IPS-NIHi11 (cell line): ENCODE measurements around the gene THRAP3.
"Not testable (repeated sequence)": the region's sequence is repeated elsewhere in the genome, so short reads cannot be mapped to it uniquely, and the experiment has no call there.

ENCODE experiments used
- DNase-seq: peaks from one replicate; pipeline ENCODE4 v3.0.0; 2012; ENCODE audit warnings: mixed read lengths, low spot score

Gene THRAP3

GRCh38 chr1:36223996-36224536, at the start of gene THRAP3:
Gene THRAP3 (plus strand): TSS chr1:36224443. CDS start chr1:36282564, 58,121 bp downstream.
- DNase-seq, result peak; percentile 96

DNA sequence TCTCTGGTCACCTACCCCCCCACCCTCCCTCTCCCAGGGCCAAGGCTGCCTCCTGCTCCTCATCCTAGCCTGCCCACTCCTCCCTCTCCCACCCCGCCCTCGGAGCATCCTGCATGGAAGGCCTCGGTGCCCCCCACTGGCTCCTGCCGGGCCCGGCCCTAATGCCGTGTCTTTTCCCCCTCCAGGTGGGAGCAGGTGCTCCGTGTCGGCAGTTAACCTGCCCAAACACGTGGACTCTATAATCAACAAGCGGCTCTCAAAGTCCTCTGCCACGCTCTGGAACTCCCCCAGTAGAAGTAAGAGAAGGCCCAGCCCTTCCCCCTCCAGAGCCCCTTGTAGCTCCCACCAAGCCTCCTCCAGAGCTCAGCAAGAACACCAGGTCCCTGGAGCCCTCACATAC, 49.5 kb upstream of the THRAP3 start:
- DNase-seq, result no peak

GRCh38 chr1:36175137-36176095, 48.8 kb upstream of the THRAP3 start:
- DNase-seq, result no peak

- peak; percentile 78 for DNase-seq
Observed at GRCh38 chr1:36176106-36176949, 47.9 kb upstream of the THRAP3 start.

- DNase-seq, result no peak
Observed at GRCh38 chr1:36177589-36178431, 46.4 kb upstream of the THRAP3 start.

DNA sequence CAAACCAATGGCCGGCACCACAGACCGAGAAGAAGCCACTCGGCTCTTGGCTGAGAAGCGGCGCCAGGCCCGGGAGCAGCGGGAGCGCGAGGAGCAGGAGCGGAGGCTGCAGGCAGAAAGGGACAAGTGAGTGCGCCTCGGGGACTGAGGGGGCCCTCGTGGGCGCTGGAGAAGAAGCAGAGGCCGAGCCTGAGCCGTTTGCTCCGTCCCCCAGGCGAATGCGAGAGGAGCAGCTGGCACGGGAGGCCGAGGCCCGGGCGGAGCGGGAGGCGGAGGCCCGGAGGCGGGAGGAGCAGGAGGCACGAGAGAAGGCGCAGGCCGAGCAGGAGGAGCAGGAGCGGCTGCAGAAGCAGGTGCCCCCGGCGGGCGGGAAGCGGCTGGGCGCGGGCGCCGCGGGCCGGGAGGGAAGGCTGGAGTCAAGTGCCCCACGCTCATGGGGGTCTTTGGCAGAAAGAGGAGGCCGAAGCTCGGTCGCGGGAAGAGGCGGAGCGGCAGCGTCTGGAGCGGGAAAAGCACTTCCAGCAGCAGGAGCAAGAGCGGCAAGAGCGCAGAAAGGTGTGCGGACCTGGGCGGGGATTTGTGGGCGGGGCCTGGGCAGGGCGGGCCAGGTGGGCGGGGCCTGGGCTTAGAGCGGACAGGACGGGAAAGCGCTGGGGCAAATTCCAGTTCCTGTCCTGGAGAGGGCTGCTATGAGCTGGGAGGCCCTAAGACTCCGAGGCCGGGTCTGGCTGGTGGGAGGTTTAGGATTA, 45.6 kb upstream of the THRAP3 start:
- DNase-seq, result peak; percentile 93

DNA sequence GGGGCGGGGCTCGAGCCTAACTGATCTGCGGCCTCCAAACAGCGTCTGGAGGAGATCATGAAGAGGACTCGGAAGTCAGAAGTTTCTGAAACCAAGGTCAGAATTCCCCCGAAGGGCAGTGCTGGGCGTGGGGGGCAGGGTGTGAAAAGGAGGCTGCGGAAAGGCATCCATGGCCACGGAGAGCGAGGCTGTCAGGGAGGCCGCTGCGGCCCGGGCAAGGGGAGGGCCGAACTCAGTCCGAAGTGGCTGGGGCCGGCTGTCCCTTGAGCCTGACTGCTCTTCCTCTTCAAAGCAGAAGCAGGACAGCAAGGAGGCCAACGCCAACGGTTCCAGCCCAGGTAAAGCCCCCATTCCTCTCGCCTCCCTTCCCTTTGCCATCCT, 45.0 kb upstream of the THRAP3 start:
- no peak for DNase-seq

DNA sequence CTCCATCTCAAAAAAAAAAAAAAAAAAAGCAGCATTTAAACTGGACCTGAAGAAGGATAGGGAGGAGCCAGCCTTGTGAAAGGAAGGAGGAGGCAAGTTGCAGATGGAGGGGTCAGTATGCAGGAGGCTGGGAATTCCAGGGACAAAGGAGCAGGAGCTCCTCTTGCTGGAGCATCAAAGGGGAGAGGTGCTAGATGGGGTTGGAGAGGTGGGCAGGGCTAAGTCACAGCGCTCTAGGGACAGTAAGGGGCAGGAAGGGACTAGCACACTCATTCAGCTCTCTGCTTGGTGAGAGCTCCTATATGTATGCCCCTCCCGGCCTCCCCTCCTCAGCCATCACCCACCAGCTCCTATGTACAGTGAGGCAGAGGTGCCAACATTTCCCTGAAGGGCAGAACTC, 41.5 kb upstream of the THRAP3 start:
- DNase-seq, result peak; percentile 32

GRCh38 chr1:36183309-36183856, 40.9 kb upstream of the THRAP3 start:
- no peak for DNase-seq

GRCh38 chr1:36187800-36188593, 36.2 kb upstream of the THRAP3 start:
- peak; percentile 87 for DNase-seq

DNA sequence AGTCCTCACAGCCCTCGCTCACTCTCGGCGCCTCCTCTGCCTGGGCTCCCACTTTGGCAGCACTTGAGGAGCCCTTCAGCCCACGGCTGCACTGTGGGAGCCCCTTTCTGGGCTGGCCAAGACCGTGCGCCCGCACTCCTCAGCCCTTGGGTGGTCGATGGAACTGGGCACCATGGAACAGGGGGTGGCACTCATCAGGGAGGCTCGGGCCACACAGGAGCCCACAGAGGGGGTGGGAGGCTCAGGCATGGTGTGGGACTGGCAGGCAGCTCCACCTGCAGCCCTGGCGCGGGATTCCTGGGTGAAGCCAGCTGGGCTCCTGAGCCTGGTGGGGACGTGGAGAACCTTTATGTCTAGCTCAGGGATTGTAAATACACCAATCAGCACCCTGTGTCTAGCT, 27.4 kb upstream of the THRAP3 start:
- DNase-seq, result not testable (repeated sequence)

DNA sequence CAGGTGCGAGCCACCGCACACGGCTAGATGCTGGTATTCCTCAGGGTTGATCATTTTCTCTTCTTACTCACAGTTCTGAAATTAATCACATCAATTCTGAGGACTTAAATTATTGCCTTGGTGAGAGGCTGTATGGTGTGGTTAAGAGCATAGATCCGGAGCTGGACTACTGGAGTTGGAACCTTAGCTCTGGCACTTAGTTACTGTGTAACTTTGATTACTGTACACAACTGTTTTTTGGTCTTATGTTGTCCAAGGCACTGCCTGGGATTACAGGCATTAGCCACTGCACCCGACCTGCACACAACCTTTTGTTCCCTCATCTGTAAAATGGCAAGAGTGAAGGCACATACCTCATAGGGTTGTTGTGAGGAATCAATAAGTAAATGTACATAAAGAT, 25.6 kb upstream of the THRAP3 start:
- DNase-seq, result no peak

DNA sequence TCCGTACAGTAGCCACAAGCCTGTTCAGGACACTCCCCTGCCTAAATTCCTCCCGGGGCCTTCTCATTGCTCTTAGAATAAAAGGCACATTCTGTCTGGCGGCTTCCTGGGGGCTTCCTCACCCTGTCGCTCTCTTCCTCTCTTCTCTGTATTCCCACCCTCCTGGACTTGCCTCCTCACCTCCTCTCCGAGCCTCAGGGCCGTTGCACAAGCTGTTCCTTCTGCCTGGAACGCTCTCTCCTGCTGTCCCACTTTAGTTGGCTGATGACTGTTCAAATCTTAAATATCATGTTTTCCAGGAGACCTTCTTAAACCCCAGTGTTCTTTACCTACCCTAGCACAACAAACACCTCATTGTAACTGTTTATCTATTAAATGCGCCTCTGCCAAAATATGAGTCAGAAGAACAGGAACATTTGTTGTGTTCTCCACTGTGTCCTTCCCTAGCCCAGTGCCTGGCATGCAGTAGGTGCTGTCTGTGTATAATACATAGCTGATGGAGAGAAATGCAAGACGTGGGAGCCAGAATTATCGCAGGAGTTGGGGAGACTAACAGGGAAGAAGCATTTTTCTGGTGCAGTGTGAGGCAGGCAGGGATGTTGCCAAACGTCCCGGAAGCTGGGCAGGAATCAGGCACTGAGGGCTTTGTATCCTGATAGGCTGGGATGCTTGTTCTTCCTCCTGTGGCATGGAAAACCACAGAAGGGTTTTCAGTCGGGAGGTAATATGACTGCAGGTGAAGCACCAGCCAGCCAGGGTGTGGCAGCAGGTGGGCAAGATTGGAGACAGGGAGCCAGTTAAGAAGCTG, 24.1 kb upstream of the THRAP3 start:
- no peak for DNase-seq

DNA sequence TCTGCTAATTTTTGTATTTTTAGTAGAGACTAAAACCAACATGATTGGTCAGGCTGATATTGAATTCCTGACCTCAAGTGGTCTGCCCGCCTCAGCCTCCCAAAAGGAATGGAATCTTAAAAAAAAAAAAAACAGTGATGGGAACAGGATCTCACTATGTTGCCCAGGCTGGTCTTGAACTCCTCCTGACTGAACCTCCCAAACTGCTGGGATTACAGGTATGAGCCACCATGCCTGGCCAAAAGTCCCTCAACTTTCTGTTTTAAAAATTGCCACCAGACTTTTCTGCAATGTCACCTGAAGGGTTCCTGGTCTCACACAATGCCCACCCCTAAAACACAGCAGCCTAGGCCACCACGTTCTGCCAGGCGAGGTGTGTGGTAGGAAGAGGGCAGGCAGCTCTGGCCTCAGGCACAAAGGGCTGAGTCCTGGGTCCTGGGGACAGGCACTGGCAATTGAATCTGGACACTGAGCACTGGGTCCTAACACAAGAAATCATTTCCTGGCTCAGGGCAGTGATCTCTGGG, 21.2 kb upstream of the THRAP3 start:
- DNase-seq, result no peak

DNA sequence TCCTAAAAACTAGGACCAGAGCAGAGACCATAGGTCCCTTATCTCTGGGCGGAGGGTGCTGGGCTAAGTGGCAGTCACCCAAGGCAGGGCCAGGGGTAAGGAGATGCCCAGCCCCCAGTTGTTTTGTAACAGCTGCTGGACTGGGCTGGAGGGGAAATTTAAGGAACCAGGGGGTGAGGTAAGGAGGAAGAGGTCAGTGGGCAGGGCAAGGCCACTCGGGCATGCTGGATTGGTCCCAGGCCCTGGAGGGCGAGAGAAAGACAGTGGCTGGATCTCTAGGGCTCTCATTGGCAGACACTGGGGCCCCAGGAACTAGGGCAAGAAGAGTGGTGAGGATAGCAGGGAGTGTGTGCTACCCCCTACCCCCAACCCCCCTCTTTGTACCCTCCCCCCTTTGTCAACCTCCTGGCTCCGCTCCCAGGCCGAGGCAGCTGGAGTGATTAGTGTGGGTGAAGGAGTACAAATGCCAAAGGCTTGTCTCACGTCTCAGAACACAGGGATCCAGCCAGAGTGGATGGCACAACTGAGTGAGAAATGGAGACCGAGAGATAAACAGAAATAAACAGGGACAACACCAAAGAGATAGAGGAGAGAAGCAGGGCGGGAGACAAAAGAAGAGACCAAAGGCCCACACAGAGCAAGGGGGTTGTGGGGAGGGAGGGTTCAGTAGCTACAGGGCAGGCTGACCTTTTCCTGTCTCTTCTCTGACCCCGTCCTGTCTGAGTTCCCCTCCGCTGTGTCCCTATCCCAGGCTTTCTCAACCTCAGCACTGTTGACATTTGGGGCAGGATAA, 20.5 kb upstream of the THRAP3 start:
- no peak for DNase-seq

DNA sequence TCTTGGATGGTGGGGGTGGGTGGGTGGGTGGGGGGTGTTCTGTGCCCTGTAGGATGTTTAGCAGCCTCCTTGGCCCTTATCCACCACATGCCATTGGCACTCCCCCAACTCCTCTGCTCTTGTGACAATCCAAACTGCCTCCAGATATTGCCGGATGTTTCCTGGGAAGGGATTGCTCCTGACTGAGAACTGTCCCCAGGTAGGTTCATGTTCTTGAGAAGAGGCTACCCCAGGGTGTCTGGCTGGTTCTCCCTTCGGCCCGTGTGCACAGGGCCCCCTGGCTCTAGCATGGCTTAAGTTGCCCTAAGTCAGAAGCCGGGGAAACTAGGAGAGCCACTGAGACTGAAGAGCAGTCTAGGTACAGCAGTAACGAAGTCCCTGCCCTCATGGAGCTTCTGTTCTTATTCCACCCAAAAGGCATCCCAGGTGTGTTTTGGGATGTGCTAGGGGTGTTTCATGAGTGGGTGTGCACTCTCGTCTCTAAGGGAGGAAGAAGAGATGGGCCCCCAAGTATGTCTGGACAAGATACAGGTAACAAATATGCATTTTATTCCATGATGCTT, 19.8 kb upstream of the THRAP3 start:
- DNase-seq, result no peak

DNA sequence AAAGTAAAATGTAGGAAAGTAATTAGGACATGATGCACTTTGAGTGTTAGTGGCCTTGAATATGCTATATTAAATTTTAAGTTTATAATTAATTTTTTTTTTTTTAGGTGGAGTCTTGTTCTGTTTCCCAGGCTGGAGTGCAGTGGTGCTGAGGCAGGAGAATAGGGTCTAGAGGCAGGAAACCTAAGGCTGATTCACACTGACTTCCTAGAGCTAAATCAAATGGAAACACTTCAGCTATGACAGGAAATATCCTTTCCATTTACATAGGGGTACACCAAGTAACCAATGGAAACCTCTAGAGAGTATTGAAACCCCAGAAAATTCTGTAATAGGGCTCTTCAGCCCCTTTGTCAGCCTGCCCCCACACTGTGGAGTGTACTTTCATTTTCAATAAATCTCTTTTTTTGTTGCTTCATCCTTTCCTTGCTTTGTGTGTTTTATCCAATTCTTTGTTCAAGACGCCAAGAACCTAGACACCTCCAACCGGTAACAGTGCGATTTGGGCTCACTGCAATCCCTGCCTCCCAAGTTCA, 17.9 kb upstream of the THRAP3 start:
- DNase-seq, result no peak
